LHCN-M2 (cell line): ENCODE measurements around the gene ACO2. TPM values are rescaled to one million over a fixed set of nuclear protein-coding genes. Genes with fewer than 3 reads are reported as not detected.
"Not testable (repeated sequence)": the region's sequence is repeated elsewhere in the genome, so short reads cannot be mapped to it uniquely, and the experiment has no call there.

Source experiments
- DNase-seq: peaks from one replicate; pipeline ENCODE4 v3.0.0-alpha.2; 2012; ENCODE audit warnings: low read depth
- total RNA-seq: library from RNA; depleted of rRNA; stranded (reverse); fragments of >200 nt; gene quantifications from 2 replicates; pipeline ENCODE4 v1.2.3, GENCODE V29; 2014

Gene ACO2
- total RNA-seq, 1 experiment from 2014 or later = 64.4 TPM

DNA sequence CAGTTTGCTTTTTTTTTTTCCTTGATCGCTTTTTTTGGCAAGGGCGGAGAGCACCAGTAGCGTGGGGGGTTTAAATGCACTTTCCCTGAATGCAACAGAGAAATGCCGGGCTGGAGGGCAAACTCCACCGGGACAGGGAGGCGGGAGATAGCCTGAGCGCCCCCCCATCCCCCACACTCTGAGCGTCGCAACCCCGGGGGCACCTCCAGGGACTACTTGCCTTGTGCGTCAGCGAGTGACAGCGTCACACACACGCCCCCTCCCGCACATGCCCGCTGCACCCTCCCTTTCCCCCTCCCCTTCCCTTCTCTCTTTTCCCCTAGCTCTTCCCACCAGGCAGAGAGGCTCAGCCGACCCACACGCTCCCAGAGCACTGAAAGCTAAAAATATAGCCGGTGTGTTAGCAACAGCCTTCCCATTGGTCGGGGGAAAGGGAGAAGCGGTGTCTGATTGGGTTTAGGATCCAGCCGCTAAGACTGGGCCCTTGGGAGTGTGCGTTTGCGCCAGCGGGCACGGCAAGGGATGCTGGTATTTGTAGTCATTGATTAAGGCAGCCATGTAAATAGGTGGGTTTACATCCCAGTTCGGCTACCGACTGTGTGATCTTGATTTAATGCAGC is 20.6 kb upstream of the ACO2 start:
- peak; percentile 99 for DNase-seq

DNA sequence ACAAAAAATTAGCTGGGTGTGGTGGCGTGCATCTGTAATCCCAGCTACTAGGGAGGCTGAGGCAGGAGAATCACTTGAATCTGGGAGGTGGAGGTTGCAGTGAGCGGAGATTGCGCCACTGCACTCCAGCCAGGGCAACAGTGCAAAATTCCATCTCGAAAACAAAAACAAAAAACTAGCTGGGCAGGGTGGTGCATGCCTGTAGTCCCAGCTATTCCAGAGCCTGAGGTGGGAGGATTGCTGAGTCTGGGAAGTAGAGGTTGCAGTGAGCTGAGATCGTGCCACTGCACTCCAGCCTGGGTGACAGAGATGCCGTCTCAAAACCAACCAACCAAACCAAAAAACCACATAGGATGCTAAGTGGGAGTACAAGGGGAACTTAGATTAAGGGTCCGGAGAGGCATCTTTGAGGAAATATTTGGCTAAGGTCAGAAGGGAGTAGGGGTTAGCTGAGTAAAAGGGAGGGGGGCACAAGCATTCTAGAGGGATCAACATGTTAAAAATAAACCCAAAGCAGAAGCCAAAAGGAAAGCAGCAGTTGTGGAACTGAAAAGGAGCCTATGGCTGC is 10.7 kb upstream of the ACO2 start:
- no peak for DNase-seq

DNA sequence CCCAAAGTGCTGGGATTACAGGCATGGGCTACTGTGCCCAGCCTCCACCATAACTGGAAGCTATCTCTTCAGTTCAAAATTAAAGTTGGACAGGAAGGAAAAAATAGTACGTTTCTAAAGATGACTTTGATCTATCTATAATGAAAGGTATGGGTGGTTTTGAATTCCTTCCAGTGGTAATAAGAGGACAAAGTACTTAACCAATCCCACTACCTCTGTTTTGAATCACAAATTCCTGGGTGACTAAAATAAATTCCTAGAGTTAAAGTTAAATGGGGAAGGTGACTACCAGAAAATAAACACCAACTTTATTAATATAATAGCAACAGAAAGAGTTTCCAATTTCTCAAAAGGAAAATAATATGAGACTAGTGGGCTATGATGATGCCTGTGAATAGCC is 9.5 kb upstream of the ACO2 start:
- no peak for DNase-seq

GRCh38 chr22:41460071-41460470 is 8.8 kb upstream of the ACO2 start:
- DNase-seq = not testable (repeated sequence)

DNA sequence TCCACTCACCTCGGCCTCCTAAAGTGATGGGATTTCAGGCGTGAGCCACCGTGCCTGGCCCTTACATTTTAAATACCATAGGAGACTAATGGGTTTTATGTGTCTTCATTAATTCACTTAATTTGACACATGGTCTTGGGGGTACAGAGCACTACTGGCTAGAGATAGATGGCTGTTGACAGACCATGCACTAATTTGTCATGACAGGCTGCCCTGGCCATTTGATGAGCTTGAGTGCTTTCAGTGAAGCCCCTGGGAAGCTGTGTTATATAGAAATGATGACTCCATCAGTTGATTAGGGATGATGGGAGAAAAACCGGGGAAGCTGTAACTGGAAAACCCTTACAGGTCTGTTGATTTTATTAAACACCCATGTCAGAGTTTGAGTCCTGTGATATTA is 7.0 kb upstream of the ACO2 start:
- DNase-seq = no peak

- peak; percentile 8 for DNase-seq
Measured at GRCh38 chr22:41469218-41469851, 418 bp downstream of the ACO2 start.

DNA sequence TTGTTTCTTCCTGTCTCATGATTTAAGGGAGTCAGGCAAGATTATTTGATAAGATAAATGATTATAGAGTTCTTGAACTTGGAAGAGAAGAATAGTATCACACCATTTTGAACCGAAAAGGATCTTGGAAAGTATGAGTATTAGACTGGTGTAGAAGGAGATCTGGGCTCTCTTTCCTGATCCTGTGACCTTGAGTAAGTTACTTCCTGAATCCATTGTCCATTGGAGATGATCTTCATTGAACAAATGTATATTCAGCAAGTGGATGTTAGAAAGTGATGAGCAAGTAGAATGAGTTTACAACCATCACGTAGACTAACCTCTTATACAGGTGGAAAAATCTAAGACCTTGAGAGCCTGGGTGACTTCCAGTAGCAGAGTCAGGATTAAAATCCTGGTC is 2.0 kb downstream of the ACO2 start:
- no peak for DNase-seq

GRCh38 chr22:41471568-41471967 is 2.7 kb downstream of the ACO2 start:
- no peak for DNase-seq

- no peak for DNase-seq
Measured at GRCh38 chr22:41474872-41475451, 6.0 kb downstream of the ACO2 start.

DNA sequence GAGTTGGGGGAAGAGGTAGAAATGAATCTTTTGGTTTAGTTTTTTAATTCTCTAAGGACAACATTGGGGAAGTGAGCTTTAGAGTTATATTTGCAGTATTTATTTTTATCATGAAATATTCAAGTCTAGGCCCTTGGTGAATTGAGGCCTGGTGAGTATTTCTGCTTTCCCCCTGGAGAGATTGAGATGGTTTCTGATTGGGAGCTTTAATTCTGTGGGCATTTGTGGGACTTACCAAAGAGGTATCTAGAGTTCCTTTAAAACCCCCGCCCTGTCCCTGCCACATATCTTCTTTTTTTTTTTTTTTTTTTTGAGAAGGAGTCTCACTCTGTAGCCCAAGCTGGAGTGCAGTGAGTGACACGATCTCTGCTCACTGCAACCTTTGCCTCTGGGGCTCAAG is 9.6 kb downstream of the ACO2 start:
- DNase-seq = no peak

DNA sequence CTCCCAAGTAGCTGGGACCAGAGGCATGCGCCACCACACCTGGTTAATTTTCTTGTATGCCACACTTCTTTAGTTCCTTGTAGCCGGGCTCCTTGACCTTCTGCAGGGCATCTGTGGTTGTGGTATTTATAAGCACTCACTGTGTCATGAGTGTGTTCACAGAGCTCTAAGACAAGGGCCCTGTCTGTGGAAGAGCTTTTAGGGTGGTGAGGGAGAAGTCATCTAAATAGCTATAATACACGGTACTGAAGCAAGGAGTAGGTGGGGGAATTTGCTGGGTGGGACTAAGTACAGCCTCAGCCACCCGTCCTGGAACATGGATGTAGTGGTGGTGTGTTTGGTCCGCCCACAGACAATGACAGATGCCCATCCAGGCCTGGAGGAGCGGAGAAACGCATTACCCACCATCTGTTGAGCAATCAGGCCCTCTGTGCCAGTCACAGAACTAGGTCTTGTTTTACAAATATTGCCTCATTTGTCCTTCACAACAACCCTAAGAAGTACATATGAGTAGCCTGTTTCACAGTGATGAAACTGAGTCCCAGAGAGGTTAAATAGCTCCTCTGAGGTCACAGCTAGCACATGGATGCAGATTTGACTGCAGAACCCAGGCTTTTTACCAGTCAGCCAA is 10.1 kb downstream of the ACO2 start:
- DNase-seq = peak; percentile 76

DNA sequence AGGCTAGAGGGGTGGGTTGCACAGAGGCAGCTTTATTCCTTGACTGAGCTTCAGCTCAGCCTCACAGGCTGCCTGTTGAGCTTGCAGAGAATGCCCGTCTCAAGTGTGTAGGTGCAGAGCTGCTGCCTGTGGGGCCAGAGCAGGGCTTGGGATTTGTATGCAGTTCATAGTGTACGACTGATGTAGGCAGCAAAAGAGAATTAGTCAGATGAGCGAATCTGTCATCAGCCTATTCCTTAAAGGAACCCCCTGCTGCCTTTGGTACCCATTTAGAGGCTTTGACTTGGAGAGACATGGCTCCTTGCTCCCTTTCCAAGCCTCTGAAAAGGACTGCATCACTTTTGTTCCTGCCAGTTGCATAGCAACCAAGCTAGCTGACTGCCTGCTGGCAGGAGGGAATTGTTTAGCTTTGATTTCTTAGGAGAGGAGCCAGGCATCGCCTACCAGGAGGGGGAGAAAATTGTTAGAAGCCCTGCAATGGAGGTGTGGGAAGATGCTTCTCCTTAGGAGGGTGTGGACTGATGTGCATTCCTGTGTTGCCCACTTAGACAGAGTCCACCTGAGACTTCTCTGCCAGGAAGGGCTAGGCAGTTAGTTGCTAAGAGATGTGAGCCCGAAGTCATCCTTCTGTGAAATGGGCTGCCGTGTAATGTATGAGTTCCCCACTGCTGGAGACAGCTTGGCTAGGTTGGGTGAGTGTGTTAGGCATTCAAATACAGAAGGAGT is 10.9 kb downstream of the ACO2 start:
- DNase-seq = peak; percentile 13

DNA sequence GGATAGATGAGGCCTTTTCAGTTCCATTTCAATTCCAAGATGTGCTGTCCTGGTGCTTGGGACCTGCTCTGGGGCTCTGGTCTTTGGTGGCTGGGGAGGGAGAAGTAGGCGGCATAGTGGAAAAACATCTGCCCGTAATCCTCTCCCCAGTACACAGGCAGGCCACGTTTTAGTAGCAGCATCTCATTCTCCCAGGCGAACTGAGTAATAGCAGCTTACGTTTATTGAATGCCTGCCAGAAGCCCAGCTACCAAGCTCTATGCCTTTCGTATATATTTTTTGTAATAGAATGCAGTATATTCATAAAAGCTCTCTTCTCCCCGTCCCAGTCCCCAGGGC is 11.4 kb downstream of the ACO2 start:
- no peak for DNase-seq

GRCh38 chr22:41481131-41481830 is 12.4 kb downstream of the ACO2 start:
- peak; percentile 12 for DNase-seq

DNA sequence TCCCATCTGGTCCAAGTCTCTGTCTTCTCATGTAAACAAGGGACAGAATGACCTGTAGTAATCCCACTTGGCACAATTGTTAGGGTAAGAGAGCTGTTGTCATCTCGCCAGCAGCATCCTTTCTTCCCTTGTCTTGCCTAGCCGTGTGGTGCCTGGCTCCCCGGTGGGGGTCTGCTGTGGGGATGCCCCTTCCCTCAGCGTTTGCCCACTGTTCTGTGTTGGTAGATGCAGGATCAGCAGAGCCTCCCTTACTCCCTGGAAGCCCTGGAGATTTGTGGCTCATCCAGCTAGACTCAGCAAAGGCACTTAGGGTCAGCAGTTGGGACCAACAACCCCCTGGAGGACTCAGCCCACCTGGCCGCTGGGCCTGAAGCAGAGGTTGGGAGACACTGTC is 13.0 kb downstream of the ACO2 start:
- DNase-seq = no peak

- DNase-seq = peak; percentile 41
Measured at GRCh38 chr22:41482319-41482935, 13.5 kb downstream of the ACO2 start.

DNA sequence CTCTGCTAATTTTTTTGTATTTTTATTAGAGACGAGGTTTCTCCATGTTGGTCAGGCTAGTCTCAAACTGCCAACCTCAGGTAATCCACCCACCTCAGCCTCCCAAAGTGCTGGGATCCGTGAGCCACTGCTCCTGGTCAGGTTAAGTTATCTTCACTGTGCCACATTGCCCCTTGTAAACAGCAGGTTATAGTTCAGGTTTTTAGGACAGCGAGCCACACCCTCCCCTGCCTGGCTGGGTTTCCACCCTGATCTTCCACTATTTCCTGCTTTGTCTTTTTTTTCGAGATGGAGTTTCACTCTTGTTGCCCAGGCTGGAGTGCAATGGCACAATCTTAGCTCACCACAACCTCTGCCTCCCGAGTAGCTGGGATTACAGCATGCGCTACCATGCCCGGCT is 16.1 kb downstream of the ACO2 start:
- no peak for DNase-seq

DNA sequence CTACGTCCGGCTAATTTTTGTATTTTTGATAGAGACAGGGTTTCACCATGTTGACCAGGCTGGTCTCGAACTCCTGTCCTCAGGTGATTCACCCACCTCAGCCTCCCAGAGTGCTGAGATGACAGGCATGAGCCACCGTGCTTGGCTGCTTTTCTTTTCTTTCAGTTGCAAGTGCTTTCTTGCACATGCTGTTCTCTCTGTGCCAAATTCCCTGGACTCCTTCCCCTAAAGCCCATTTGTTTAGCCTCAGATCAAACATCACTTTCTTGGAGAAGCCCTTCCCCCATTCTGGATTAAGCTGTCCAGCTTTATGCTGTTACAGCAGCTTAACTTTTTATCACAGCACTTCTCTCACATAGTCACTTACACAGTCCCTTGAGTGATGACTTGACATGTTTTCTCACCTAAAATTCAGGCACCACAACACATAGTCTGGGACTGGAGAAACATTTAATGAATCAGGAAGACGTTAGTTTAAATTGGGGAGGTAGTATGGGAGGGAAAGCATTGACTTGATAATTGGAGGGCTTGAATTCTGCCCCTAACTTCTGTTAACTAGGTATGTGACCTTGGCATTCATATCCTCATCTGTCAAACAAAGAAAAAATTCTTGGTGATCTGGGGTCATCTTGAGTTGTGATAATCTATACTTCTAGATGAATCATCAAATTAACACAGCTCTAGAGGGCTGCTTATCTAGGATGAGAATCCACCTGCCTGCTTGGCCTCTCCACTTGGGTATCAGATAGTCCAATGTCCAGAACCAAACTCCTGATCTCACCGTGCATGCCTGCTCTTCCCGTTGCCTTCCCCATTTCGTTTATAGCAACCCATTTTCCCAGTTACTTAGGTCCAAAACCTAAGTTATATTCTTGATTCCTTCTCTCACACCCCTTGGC is 18.4 kb downstream of the ACO2 start:
- DNase-seq = no peak

- DNase-seq = no peak
Measured at GRCh38 chr22:41488076-41488475, 19.2 kb downstream of the ACO2 start.
